H9 (cell line): ENCODE measurements around the gene ANKRD28. TPM values are rescaled to one million over a fixed set of nuclear protein-coding genes. Genes with fewer than 3 reads are reported as not detected.

Experiments used
- DNase-seq: peaks from one replicate; pipeline ENCODE4 v3.0.0-alpha.2; 2017
- H2AFZ ChIP-seq: one replicate; pipeline ENCODE4 v1.6.1; 2013; ENCODE audit warnings: mild to moderate bottlenecking, low read length, control low read depth, moderate library complexity
- H2AK5ac ChIP-seq: 2 replicates; pipeline ENCODE4 v1.6.1; 2013; ENCODE audit warnings: low read length, control low read depth, mixed read lengths; ENCODE audit not compliant: insufficient read length
- H2BK120ac ChIP-seq: one replicate; pipeline ENCODE4 v1.6.1; 2013; ENCODE audit warnings: low read depth, mild to moderate bottlenecking, low read length, control low read depth, inconsistent platforms; ENCODE audit not compliant: poor library complexity, severe bottlenecking
- H2BK12ac ChIP-seq: 2 replicates; pipeline ENCODE4 v1.6.1; 2013; ENCODE audit warnings: low read length, control low read depth, mixed read lengths, low read depth; ENCODE audit not compliant: insufficient read length
- H2BK15ac ChIP-seq: 2 replicates; pipeline ENCODE4 v1.6.1; 2013; ENCODE audit warnings: low read depth, low read length, control low read depth
- H2BK20ac ChIP-seq: one replicate; pipeline ENCODE4 v1.6.1; 2013; ENCODE audit warnings: low read depth, mild to moderate bottlenecking, low read length, control low read depth, inconsistent platforms; ENCODE audit not compliant: poor library complexity, severe bottlenecking
- H2BK5ac ChIP-seq: 2 replicates; pipeline ENCODE4 v1.6.1; 2013; ENCODE audit warnings: low read length, control low read depth, mixed read lengths; ENCODE audit not compliant: insufficient read length
- H3K14ac ChIP-seq: 2 replicates; pipeline ENCODE4 v1.6.1; 2013; ENCODE audit warnings: low read length, control low read depth; ENCODE audit not compliant: insufficient read depth
- H3K18ac ChIP-seq: 2 replicates; pipeline ENCODE4 v1.6.1; 2013; ENCODE audit warnings: low read depth, mild to moderate bottlenecking, mixed read lengths, low read length, control low read depth; ENCODE audit not compliant: insufficient read length
- H3K23ac ChIP-seq: 2 replicates; pipeline ENCODE4 v1.6.1; 2013; ENCODE audit warnings: low read length, control low read depth, mixed read lengths, low read depth; ENCODE audit not compliant: insufficient read length
- H3K23me2 ChIP-seq: 2 replicates; pipeline ENCODE4 v1.6.1; 2013; ENCODE audit warnings: low read depth, mild to moderate bottlenecking, mixed read lengths, low read length, control low read depth; ENCODE audit not compliant: insufficient read length, poor library complexity, severe bottlenecking
- H3K27ac ChIP-seq: 2 replicates; pipeline ENCODE4 v1.5.1; 2013; ENCODE audit warnings: low read length, control low read depth, mixed read lengths, low read depth; ENCODE audit not compliant: insufficient read length
- H3K27me3 ChIP-seq: 2 replicates; pipeline ENCODE4 v1.6.1; 2013; ENCODE audit warnings: low read length, control low read depth, inconsistent platforms; ENCODE audit not compliant: insufficient read depth
- H3K4ac ChIP-seq: 2 replicates; pipeline ENCODE4 v1.6.1; 2013; ENCODE audit warnings: low read depth, mild to moderate bottlenecking, control low read depth, inconsistent platforms, low read length, moderate library complexity
- H3K4me1 ChIP-seq: 2 replicates; pipeline ENCODE4 v1.6.1; 2013; ENCODE audit warnings: low read length, control low read depth, inconsistent platforms; ENCODE audit not compliant: insufficient read depth
- H3K4me2 ChIP-seq: 2 replicates; pipeline ENCODE4 v1.6.1; 2013; ENCODE audit warnings: low read length, control low read depth, mixed read lengths; ENCODE audit not compliant: insufficient read length, insufficient read depth
- H3K56ac ChIP-seq: 2 replicates; pipeline ENCODE4 v1.6.1; 2013; ENCODE audit warnings: low read depth, mild to moderate bottlenecking, mixed read lengths, low read length, control low read depth; ENCODE audit not compliant: insufficient read length
- H3K79me1 ChIP-seq: 2 replicates; pipeline ENCODE4 v1.6.1; 2013; ENCODE audit warnings: low read depth, mild to moderate bottlenecking, moderate library complexity, low read length, control low read depth, inconsistent platforms; ENCODE audit not compliant: insufficient read depth, poor library complexity, severe bottlenecking
- H3K79me2 ChIP-seq: 2 replicates; pipeline ENCODE4 v1.6.1; 2013; ENCODE audit warnings: low read length, control low read depth, inconsistent platforms; ENCODE audit not compliant: insufficient read depth
- H3K9ac ChIP-seq: 2 replicates; pipeline ENCODE4 v1.6.1; 2013; ENCODE audit warnings: low read length, control low read depth, mixed read lengths; ENCODE audit not compliant: insufficient read length; ENCODE audit errors: extremely low read depth
- H3K9me3 ChIP-seq: one replicate; pipeline ENCODE4 v1.6.1; 2013; ENCODE audit warnings: low read depth, low read length, inconsistent platforms; ENCODE audit not compliant: control insufficient read depth
- H3T11ph ChIP-seq: one replicate; pipeline ENCODE4 v1.6.1; 2013; ENCODE audit warnings: mild to moderate bottlenecking, low read length, control low read depth, inconsistent platforms
- H4K20me1 ChIP-seq: one replicate; pipeline ENCODE4 v1.6.1; 2013; ENCODE audit not compliant: control insufficient read depth, insufficient read length, insufficient read depth
- H4K5ac ChIP-seq: 2 replicates; pipeline ENCODE4 v1.6.1; 2013; ENCODE audit warnings: low read depth, mild to moderate bottlenecking, mixed read lengths, low read length, control low read depth; ENCODE audit not compliant: insufficient read length
- H4K8ac ChIP-seq: replicated peaks from 2 replicates; pipeline ENCODE4 v1.6.1; 2013; ENCODE audit warnings: low read length, control low read depth, mixed read lengths, low read depth; ENCODE audit not compliant: insufficient read length
- H4K91ac ChIP-seq: 2 replicates; pipeline ENCODE4 v1.6.1; 2013; ENCODE audit warnings: low read depth, mild to moderate bottlenecking, moderate library complexity, mixed read lengths, low read length, control low read depth; ENCODE audit not compliant: insufficient read length
- H3K27ac Mint-ChIP-seq, 3 experiments: 2 replicates in 2 of 3; 3 replicates in 1 of 3; pipeline ENCODE4 v1.8.0; 2020 to 2021; ENCODE audit warnings: mixed read lengths in 3 of 3, mild to moderate bottlenecking in 1 of 3, moderate library complexity in 1 of 3
- H3K27me3 Mint-ChIP-seq: 2 replicates; pipeline ENCODE4 v1.8.0; 2021; ENCODE audit warnings: low read depth, mild to moderate bottlenecking, moderate library complexity, mixed read lengths
- H3K36me3 Mint-ChIP-seq, 3 experiments: 2 replicates in 2 of 3; 3 replicates in 1 of 3; pipeline ENCODE4 v1.8.0; 2020 to 2021; ENCODE audit warnings: low read depth in 3 of 3, mixed read lengths in 3 of 3; ENCODE audit not compliant: insufficient read depth in 1 of 3
- H3K4me1 Mint-ChIP-seq, 2 experiments: 2 replicates each; pipeline ENCODE4 v1.8.0; 2020; ENCODE audit warnings: mixed read lengths in 2 of 2
- H3K4me3 Mint-ChIP-seq, 2 experiments: 2 replicates in 1 of 2; 3 replicates in 1 of 2; pipeline ENCODE4 v1.8.0; 2020 to 2021; ENCODE audit warnings: mild to moderate bottlenecking in 2 of 2, mixed read lengths in 2 of 2, moderate library complexity in 1 of 2
- H3K9me3 Mint-ChIP-seq, 2 experiments: 2 replicates in 1 of 2; 3 replicates in 1 of 2; pipeline ENCODE4 v1.8.0; 2020; ENCODE audit warnings: mild to moderate bottlenecking in 2 of 2, mixed read lengths in 2 of 2, moderate library complexity in 1 of 2
- WGBS: extraction: QIAGEN DNeasy Blood & Tissue Kit; methylation state at CpG from one replicate; pipeline ENCODE4 v1.1.7; 2013; ENCODE audit warnings: missing lambda C conversion rate, low lambda C conversion rate, mixed read lengths; ENCODE audit not compliant: insufficient read length; ENCODE audit errors: extremely low coverage; 5-methylcytosine and 5-hydroxymethylcytosine counted together
- total RNA-seq: library from RNA; stranded (reverse); gene quantifications from 2 replicates; pipeline ENCODE4 v1.2.1, GENCODE V29; 2021
- TF ChIP-seq, protein P1 (sequence below): fragments of 200-600 bp; sonication (generic); conservative IDR thresholded peaks from 3 replicates; pipeline ENCODE4 v1.8.0; 2021; ENCODE audit warnings: antibody characterized with exemption, mild to moderate bottlenecking

Gene ANKRD28
- total RNA-seq, 1 experiment from 2014 or later = 59.0 TPM

DNA sequence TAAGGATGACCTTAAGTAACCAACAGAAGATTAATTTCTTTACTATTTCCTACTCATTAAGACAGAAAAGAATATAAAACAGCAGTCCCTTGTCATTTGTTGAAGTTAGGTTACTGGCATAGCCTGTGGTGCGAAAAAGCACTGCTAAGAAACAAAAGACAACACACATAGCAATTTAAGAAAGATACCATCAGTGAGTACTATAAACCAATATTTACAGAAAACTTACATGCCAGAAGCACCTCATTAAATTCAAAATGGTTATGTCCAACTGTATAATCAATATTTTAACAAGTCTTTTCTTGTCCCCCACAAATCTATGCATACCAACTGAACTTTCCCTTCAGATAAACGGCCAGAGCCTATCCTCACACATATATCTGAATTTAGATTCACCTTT lies 42.0 kb downstream of the ANKRD28 start:
- Histone ChIP-seq H2BK20ac (no peak overlapping the region), H2BK15ac (no peak overlapping the region), H4K5ac (no peak overlapping the region), H3K27ac (no peak overlapping the region), H3K27me3 (no peaks in the 10 kb centered on the region), H2BK120ac (no peak overlapping the region), H2AK5ac (no peak overlapping the region), H3K4ac (no peak overlapping the region), H2BK12ac (no peak overlapping the region), H3K79me2 (no peaks in the 10 kb centered on the region), H3K56ac (no peak overlapping the region), H2BK5ac (no peak overlapping the region), H2AFZ (no peak overlapping the region), H3K79me1 (no peaks in the 10 kb centered on the region), H3K4me2 (no peak overlapping the region), H3K23ac (no peak overlapping the region), H4K91ac (no peak overlapping the region), H4K8ac (no peak overlapping the region), H3K4me1 (peaks cover 15% of the 10 kb centered on the region; the same call in 1 of the 2 replicates), H3K9me3 (no peaks in the 10 kb centered on the region), H3K18ac (no peak overlapping the region), H3T11ph (no peak overlapping the region), H3K9ac (no peak overlapping the region), H3K23me2 (no peaks in the 10 kb centered on the region), H3K14ac (no peak overlapping the region), H4K20me1 (no peaks in the 10 kb centered on the region)
- peaks cover 50 to 64% of the 10 kb centered on the region in 2 experiments for H3K4me1 Mint-ChIP-seq
- H3K36me3 Mint-ChIP-seq = peaks cover 0 to 5% (median 3%) of the 10 kb centered on the region in 3 experiments; a peak in 2 of 7 replicates
- H3K4me3 Mint-ChIP-seq = peak overlapping the region; percentile 39 to 68
- no CpG with 5 or more reads among the region's 2 CpGs for WGBS
- H3K27ac Mint-ChIP-seq = peak overlapping the region in 2 of 3 experiments; percentile 26 to 88; a peak in 4 of 7 replicates
- H3K27me3 Mint-ChIP-seq = no peaks in the 10 kb centered on the region
- H3K9me3 Mint-ChIP-seq = no peaks in the 10 kb centered on the region
- DNase-seq = no peak
- TF ChIP-seq, protein P1, sequence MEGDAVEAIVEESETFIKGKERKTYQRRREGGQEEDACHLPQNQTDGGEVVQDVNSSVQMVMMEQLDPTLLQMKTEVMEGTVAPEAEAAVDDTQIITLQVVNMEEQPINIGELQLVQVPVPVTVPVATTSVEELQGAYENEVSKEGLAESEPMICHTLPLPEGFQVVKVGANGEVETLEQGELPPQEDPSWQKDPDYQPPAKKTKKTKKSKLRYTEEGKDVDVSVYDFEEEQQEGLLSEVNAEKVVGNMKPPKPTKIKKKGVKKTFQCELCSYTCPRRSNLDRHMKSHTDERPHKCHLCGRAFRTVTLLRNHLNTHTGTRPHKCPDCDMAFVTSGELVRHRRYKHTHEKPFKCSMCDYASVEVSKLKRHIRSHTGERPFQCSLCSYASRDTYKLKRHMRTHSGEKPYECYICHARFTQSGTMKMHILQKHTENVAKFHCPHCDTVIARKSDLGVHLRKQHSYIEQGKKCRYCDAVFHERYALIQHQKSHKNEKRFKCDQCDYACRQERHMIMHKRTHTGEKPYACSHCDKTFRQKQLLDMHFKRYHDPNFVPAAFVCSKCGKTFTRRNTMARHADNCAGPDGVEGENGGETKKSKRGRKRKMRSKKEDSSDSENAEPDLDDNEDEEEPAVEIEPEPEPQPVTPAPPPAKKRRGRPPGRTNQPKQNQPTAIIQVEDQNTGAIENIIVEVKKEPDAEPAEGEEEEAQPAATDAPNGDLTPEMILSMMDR = no peak
